GM21367 (cell line): ENCODE measurements around the gene OSCP1.

Source experiments
- ATAC-seq: cut with Tn5 transposase; IDR thresholded peaks from one replicate; pipeline ENCODE4 v1.9.1; 2021; ENCODE audit not compliant: unreplicated experiment

Gene OSCP1

GRCh38 chr1:36411674-36412648, 38.3 kb downstream of the OSCP1 start:
- ATAC-seq, result no peak

GRCh38 chr1:36408479-36408878, 41.8 kb downstream of the OSCP1 start:
- no peak for ATAC-seq

- no peak for ATAC-seq
These were observed 43.8 kb downstream of the OSCP1 start for GRCh38 chr1:36406440-36406839.

GRCh38 chr1:36402504-36402890, 47.8 kb downstream of the OSCP1 start:
- ATAC-seq, result no peak

GRCh38 chr1:36401602-36402503, 48.4 kb downstream of the OSCP1 start:
- no peak for ATAC-seq

GRCh38 chr1:36400825-36401601, 49.2 kb downstream of the OSCP1 start:
- no peak for ATAC-seq

- no peak for ATAC-seq
These were observed 49.8 kb downstream of the OSCP1 start for GRCh38 chr1:36400514-36400824.

GRCh38 chr1:36398370-36398977, 51.8 kb downstream of the OSCP1 start:
- ATAC-seq, result no peak

- peak; percentile 66 for ATAC-seq
These were observed 52.6 kb downstream of the OSCP1 start, which contains the start of gene LSM10 for GRCh38 chr1:36397378-36398230. LSM10 (minus strand) TSS chr1:36397908; CDS start chr1:36394129, 3,779 bp downstream.

GRCh38 chr1:36397083-36397377, 53.2 kb downstream of the OSCP1 start:
- ATAC-seq, result no peak

- ATAC-seq, result no peak
These were observed 53.9 kb downstream of the OSCP1 start for GRCh38 chr1:36396359-36396758.

- no peak for ATAC-seq
These were observed 56.6 kb downstream of the OSCP1 start for GRCh38 chr1:36393686-36394085.

GRCh38 chr1:36392836-36393235, 57.4 kb downstream of the OSCP1 start:
- no peak for ATAC-seq

- no peak for ATAC-seq
These were observed 59.0 kb downstream of the OSCP1 start for GRCh38 chr1:36391271-36391670.

GRCh38 chr1:36390411-36390810, 59.8 kb downstream of the OSCP1 start:
- ATAC-seq, result no peak

GRCh38 chr1:36389999-36390398, 60.3 kb downstream of the OSCP1 start:
- ATAC-seq, result no peak

- no peak for ATAC-seq
These were observed 61.0 kb downstream of the OSCP1 start for GRCh38 chr1:36389261-36389660.

GRCh38 chr1:36387141-36387949, 62.9 kb downstream of the OSCP1 start:
- no peak for ATAC-seq
